ENCODE data around the gene MYLIP.

The MYLIP gene

GRCh38 chr6:16141514-16141913 lies 12.6 kb downstream of the MYLIP start:
- no peak for DNase-seq (ENCODE audit: low spot score)

GRCh38 chr6:16145038-16145437 lies 16.2 kb downstream of the MYLIP start:
- DNase-seq (ENCODE audit: low spot score): no peak

- DNase-seq (ENCODE audit: low spot score): no peak
Measured at GRCh38 chr6:16146028-16146427, 17.1 kb downstream of the MYLIP start.

- DNase-seq (ENCODE audit: low spot score): no peak
Measured at GRCh38 chr6:16146527-16146955, 17.7 kb downstream of the MYLIP start.

- DNase-seq (ENCODE audit: low spot score): no peak
Measured at GRCh38 chr6:16148498-16148897, 19.6 kb downstream of the MYLIP start.

GRCh38 chr6:16149305-16149704 lies 20.4 kb downstream of the MYLIP start:
- no peak for DNase-seq (ENCODE audit: low spot score)

GRCh38 chr6:16150098-16150497 lies 21.2 kb downstream of the MYLIP start:
- DNase-seq (ENCODE audit: low spot score): no peak

GRCh38 chr6:16153211-16153820 lies 24.4 kb downstream of the MYLIP start:
- no peak for DNase-seq (ENCODE audit: low spot score)

GRCh38 chr6:16154904-16155303 lies 26.0 kb downstream of the MYLIP start:
- peak; percentile 92 for DNase-seq (ENCODE audit: low spot score)

GRCh38 chr6:16157492-16157891 lies 28.6 kb downstream of the MYLIP start:
- DNase-seq (ENCODE audit: low spot score): no peak

- DNase-seq (ENCODE audit: low spot score): no peak
Measured at GRCh38 chr6:16157909-16158308, 29.0 kb downstream of the MYLIP start.

GRCh38 chr6:16158943-16159557 lies 30.2 kb downstream of the MYLIP start:
- DNase-seq (ENCODE audit: low spot score): no peak

- no peak for DNase-seq (ENCODE audit: low spot score)
Measured at GRCh38 chr6:16160794-16161193, 31.9 kb downstream of the MYLIP start.

GRCh38 chr6:16162003-16162402 lies 33.1 kb downstream of the MYLIP start:
- DNase-seq (ENCODE audit: low spot score): no peak

GRCh38 chr6:16163066-16163465 lies 34.2 kb downstream of the MYLIP start:
- no peak for DNase-seq (ENCODE audit: low spot score)

- DNase-seq (ENCODE audit: low spot score): no peak
Measured at GRCh38 chr6:16163535-16164300, 34.8 kb downstream of the MYLIP start.

- no peak for DNase-seq (ENCODE audit: low spot score)
Measured at GRCh38 chr6:16165641-16166040, 36.8 kb downstream of the MYLIP start.

GRCh38 chr6:16166871-16167608 lies 38.2 kb downstream of the MYLIP start:
- DNase-seq (ENCODE audit: low spot score): no peak

- no peak for DNase-seq (ENCODE audit: low spot score)
Measured at GRCh38 chr6:16168121-16168520, 39.2 kb downstream of the MYLIP start.

- DNase-seq (ENCODE audit: low spot score): no peak
Measured at GRCh38 chr6:16168858-16169257, 40.0 kb downstream of the MYLIP start.

- DNase-seq (ENCODE audit: low spot score): no peak
Measured at GRCh38 chr6:16171400-16171799, 42.5 kb downstream of the MYLIP start.

- DNase-seq (ENCODE audit: low spot score): no peak
Measured at GRCh38 chr6:16173167-16173940, 44.5 kb downstream of the MYLIP start.

Data from AG20443 (cell line).